Activated B cell treated with CpG ODN at 0.5 μM for 24 hours (primary cell): Measurements from ENCODE around the gene DCC. TPM values are rescaled to one million over a fixed set of nuclear protein-coding genes. Genes with fewer than 3 reads are reported as not detected.

ENCODE experiments used
- ATAC-seq: fragments of 200-7000 bp; cut with Tn5 transposase; one replicate; pipeline ENCODE4 v1.10.0; 2021; ENCODE audit warnings: low read depth, mild to moderate bottlenecking, moderate library complexity
- CTCF ChIA-PET: fragments of 350-600 bp; sonication (Branson Sonifier 250); formaldehyde crosslinking; loops from one replicate; lab custom pipeline; 2021; ENCODE audit warnings: antibody characterized with exemption; lab: Charles Lee
- POLR2A ChIA-PET: fragments of 350-600 bp; sonication (Branson Sonifier 250); formaldehyde crosslinking; loops from one replicate; lab custom pipeline; 2021; ENCODE audit warnings: antibody characterized with exemption; lab: Charles Lee
- DNase-seq: peaks from one replicate; pipeline ENCODE4 v3.0.0; 2022
- H3K27ac Mint-ChIP-seq: one replicate; pipeline ENCODE4 v1.8.0; 2020; ENCODE audit warnings: mixed read lengths
- H3K27me3 Mint-ChIP-seq: one replicate; pipeline ENCODE4 v1.8.0; 2021; ENCODE audit warnings: mixed read lengths
- H3K36me3 Mint-ChIP-seq: one replicate; pipeline ENCODE4 v1.8.0; 2021; ENCODE audit warnings: low read depth, mixed read lengths
- H3K4me1 Mint-ChIP-seq: one replicate; pipeline ENCODE4 v1.8.0; 2021; ENCODE audit warnings: mixed read lengths
- H3K4me3 Mint-ChIP-seq: one replicate; pipeline ENCODE4 v1.8.0; 2020; ENCODE audit warnings: mild to moderate bottlenecking, mixed read lengths
- H3K9me3 Mint-ChIP-seq: one replicate; pipeline ENCODE4 v1.8.0; 2020; ENCODE audit warnings: mixed read lengths
- intact Hi-C: fragments of 100-400 bp; cut with micrococcal nuclease; formaldehyde crosslinking; loops from one replicate; pipeline ENCODE4 v1.15.1; 2024
- total RNA-seq: library from RNA; stranded (reverse); gene quantifications from 2 replicates; pipeline ENCODE4 v1.2.3, GENCODE V29; 2022
- TF ChIP-seq, protein P1 (sequence below): fragments of 200-600 bp; IDR thresholded peaks from one replicate; pipeline ENCODE4 v1.8.0; 2022; ENCODE audit warnings: antibody characterized with exemption, mild to moderate bottlenecking

Gene DCC
- total RNA-seq, 1 donor from 2014 or later: not detected

DNA sequence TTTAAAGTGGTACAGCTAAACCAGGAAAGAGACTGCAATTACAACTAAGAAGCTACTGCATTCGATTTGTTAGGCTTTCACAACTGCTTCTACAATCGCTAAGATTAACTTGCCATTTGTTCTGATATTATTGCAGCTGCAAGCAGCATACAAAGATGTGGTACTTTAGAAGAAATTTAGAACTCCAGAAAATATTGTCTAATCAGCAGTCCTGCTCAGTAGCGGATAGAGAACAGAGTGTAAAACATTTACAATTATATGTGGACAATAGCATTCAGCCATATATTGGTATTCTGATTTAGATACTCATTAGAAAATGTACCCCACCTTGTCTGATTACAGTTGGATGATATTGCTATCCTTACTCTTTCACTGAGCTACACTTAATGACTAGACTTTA is 265.3 kb downstream of the DCC start:
- ChIA-PET CTCF (no interaction called here), POLR2A (no interaction called here)
- Mint-ChIP-seq H3K36me3 (no peaks in the 10 kb centered on the region), H3K27me3 (no peaks in the 10 kb centered on the region), H3K27ac (no peak overlapping the region), H3K4me1 (no peaks in the 10 kb centered on the region), H3K4me3 (no peak overlapping the region), H3K9me3 (peaks cover 5% of the 10 kb centered on the region)
- DNase-seq (no peak), ATAC-seq (no peak)
- TF ChIP-seq, protein P1, sequence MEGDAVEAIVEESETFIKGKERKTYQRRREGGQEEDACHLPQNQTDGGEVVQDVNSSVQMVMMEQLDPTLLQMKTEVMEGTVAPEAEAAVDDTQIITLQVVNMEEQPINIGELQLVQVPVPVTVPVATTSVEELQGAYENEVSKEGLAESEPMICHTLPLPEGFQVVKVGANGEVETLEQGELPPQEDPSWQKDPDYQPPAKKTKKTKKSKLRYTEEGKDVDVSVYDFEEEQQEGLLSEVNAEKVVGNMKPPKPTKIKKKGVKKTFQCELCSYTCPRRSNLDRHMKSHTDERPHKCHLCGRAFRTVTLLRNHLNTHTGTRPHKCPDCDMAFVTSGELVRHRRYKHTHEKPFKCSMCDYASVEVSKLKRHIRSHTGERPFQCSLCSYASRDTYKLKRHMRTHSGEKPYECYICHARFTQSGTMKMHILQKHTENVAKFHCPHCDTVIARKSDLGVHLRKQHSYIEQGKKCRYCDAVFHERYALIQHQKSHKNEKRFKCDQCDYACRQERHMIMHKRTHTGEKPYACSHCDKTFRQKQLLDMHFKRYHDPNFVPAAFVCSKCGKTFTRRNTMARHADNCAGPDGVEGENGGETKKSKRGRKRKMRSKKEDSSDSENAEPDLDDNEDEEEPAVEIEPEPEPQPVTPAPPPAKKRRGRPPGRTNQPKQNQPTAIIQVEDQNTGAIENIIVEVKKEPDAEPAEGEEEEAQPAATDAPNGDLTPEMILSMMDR: no peak
- intact Hi-C loops: no loop called here

GRCh38 chr18:52607985-52608384 is 268.0 kb downstream of the DCC start:
- Mint-ChIP-seq H3K4me3 (no peak overlapping the region), H3K27me3 (no peaks in the 10 kb centered on the region), H3K27ac (no peak overlapping the region), H3K9me3 (peaks cover 5% of the 10 kb centered on the region), H3K4me1 (no peaks in the 10 kb centered on the region), H3K36me3 (no peaks in the 10 kb centered on the region)
- no peak for DNase-seq
- TF ChIP-seq, protein P1: no peak
- no peak for ATAC-seq
- POLR2A ChIA-PET: no interaction called here
- intact Hi-C loops: no loop called here
- CTCF ChIA-PET: no interaction called here

- CTCF ChIA-PET: no interaction called here
These were observed 270.6 kb downstream of the DCC start for GRCh38 chr18:52610451-52611115.

GRCh38 chr18:52612406-52612805 is 272.4 kb downstream of the DCC start:
- DNase-seq (no peak), ATAC-seq (no peak)
- ChIA-PET POLR2A (no interaction called here), CTCF (no interaction called here)
- H3K4me1 Mint-ChIP-seq: no peaks in the 10 kb centered on the region
- intact Hi-C loops: no loop called here
- H3K4me3 Mint-ChIP-seq: no peak overlapping the region
- H3K27me3 Mint-ChIP-seq: no peaks in the 10 kb centered on the region
- no peak overlapping the region for H3K27ac Mint-ChIP-seq
- TF ChIP-seq, protein P1: no peak
- no peaks in the 10 kb centered on the region for H3K36me3 Mint-ChIP-seq
- peaks cover 5% of the 10 kb centered on the region for H3K9me3 Mint-ChIP-seq

More at GRCh38 chr18:52610451-52611115, 270.6 kb downstream of the DCC start:
- no peak overlapping the region for H3K4me3 Mint-ChIP-seq
- H3K27ac Mint-ChIP-seq: no peak overlapping the region
- no peaks in the 10 kb centered on the region for H3K4me1 Mint-ChIP-seq
- ATAC-seq: no peak
- no peak for DNase-seq
- TF ChIP-seq, protein P1: no peak
- H3K9me3 Mint-ChIP-seq: peaks cover 5% of the 10 kb centered on the region
- H3K36me3 Mint-ChIP-seq: no peaks in the 10 kb centered on the region
- intact Hi-C loops: no loop called here
- no peaks in the 10 kb centered on the region for H3K27me3 Mint-ChIP-seq
- POLR2A ChIA-PET: no interaction called here

DNA sequence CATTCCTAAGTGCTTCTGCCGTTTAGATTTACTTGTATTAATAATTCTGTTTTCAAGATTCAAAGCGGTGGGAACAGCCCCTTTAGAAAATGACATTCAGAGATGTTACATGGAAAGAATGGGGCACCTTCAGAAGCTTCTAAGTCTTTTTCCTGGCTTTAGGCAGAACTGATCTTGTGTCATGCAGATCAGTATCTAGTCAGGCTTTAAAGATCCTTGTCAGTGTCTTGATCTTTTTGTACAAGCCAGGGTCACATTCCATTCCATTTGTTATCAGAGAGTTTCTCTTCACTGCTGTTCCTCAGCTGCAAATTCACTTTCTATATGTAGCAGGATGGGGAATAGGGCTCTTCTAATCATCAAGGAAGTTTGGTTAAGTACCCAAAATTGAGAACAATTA is 275.3 kb downstream of the DCC start:
- ChIA-PET POLR2A (no interaction called here), CTCF (no interaction called here)
- intact Hi-C loops: no loop called here

More for the DNA sequence above, 275.3 kb downstream of the DCC start:
- ATAC-seq (no peak), DNase-seq (no peak)
- Mint-ChIP-seq H3K4me1 (no peaks in the 10 kb centered on the region), H3K9me3 (no peaks in the 10 kb centered on the region), H3K27me3 (no peaks in the 10 kb centered on the region), H3K36me3 (no peaks in the 10 kb centered on the region), H3K27ac (no peak overlapping the region), H3K4me3 (no peak overlapping the region)
- TF ChIP-seq, protein P1: no peak
